ENCODE measurements around the gene LRP2.

- TF ChIP-seq CTCF (IDR thresholded peaks at IDR 0.05; ENCODE audit: low read depth, low read length, missing input control) = no peak
- no peak for TF ChIP-seq FOXA2 (IDR thresholded peaks at IDR 0.05)
- no peak for TF ChIP-seq SP1 (IDR thresholded peaks at IDR 0.05)
- TF ChIP-seq JUND (IDR thresholded peaks at IDR 0.05) = no peak
- no peak for TF ChIP-seq TAF1 (conservative IDR thresholded peaks at IDR 0.05)
- TF ChIP-seq YY1 (IDR thresholded peaks at IDR 0.05) = no peak
- TF ChIP-seq REST (IDR thresholded peaks at IDR 0.05) = no peak
- TF ChIP-seq MAX (IDR thresholded peaks at IDR 0.05) = no peak
- no peak for TF ChIP-seq ATF3 (IDR thresholded peaks at IDR 0.05)
- TF ChIP-seq RAD21 (IDR thresholded peaks at IDR 0.05) = no peak
These were observed 244.3 kb downstream of the LRP2 start for GRCh38 chr2:169118060-169118459.

Measured in liver (tissue), 3 donors.